PC-9 (cell line): ENCODE measurements around the gene RAG2.

Experiments used
- CTCF ChIP-seq: fragments of 200-600 bp; sonication (generic); conservative IDR thresholded peaks from 2 replicates; pipeline ENCODE4 v1.6.1; 2017; ENCODE audit warnings: mixed run types, antibody characterized with exemption, mild to moderate bottlenecking, moderate library complexity
- EZH2 ChIP-seq: fragments of 200-600 bp; sonication (generic); IDR thresholded peaks from 2 replicates; pipeline ENCODE4 v1.8.0; 2017; ENCODE audit warnings: antibody characterized with exemption, low read depth

- no peak for TF ChIP-seq CTCF
- TF ChIP-seq EZH2, result no peak
Measured at GRCh38 chr11:36605221-36606216, 7.5 kb upstream of the RAG2 start.
